Measurements from ENCODE around the gene DNAH14.

Gene DNAH14

GRCh38 chr1:225440380-225441221 lies 511.1 kb downstream of the DNAH14 start:
- no peak overlapping the region for H3K27ac ChIP-seq (ENCODE audit: insufficient read depth, low read depth, low read length, poor library complexity, severe bottlenecking)
- H3K9me3 ChIP-seq (ENCODE audit: control insufficient read depth, low read length) = no peaks in the 10 kb centered on the region
- no peaks in the 10 kb centered on the region for H3K27me3 ChIP-seq (ENCODE audit: control insufficient read depth, insufficient read depth, low read length, poor library complexity, severe bottlenecking)
- H3K4me1 ChIP-seq (ENCODE audit: control insufficient read depth, insufficient read depth, low read length) = no peaks in the 10 kb centered on the region
- no peak overlapping the region for H3K4me3 ChIP-seq (ENCODE audit: insufficient read depth, low read depth, low read length)
- no peaks in the 10 kb centered on the region for H3K36me3 ChIP-seq (ENCODE audit: control insufficient read depth, insufficient read depth, low read length)
- WGBS, 2 experiments = 89% methylated on average over 3 to 4 of the region's 4 CpGs

- no peak overlapping the region for H3K27ac ChIP-seq (ENCODE audit: insufficient read depth, low read depth, low read length, poor library complexity, severe bottlenecking)
- H3K4me1 ChIP-seq (ENCODE audit: control insufficient read depth, insufficient read depth, low read length) = peaks cover 5% of the 10 kb centered on the region
- 88 to 90% methylated on average over 9 of the region's 9 CpGs for WGBS, 2 experiments
- H3K27me3 ChIP-seq (ENCODE audit: control insufficient read depth, insufficient read depth, low read length, poor library complexity, severe bottlenecking) = no peaks in the 10 kb centered on the region
- H3K9me3 ChIP-seq (ENCODE audit: control insufficient read depth, low read length) = no peaks in the 10 kb centered on the region
- no peak overlapping the region for H3K4me3 ChIP-seq (ENCODE audit: insufficient read depth, low read depth, low read length)
- no peaks in the 10 kb centered on the region for H3K36me3 ChIP-seq (ENCODE audit: control insufficient read depth, insufficient read depth, low read length)
Measured at GRCh38 chr1:225441314-225442122, 512.0 kb downstream of the DNAH14 start.

GRCh38 chr1:225442123-225442505 lies 512.6 kb downstream of the DNAH14 start:
- no peaks in the 10 kb centered on the region for H3K9me3 ChIP-seq (ENCODE audit: control insufficient read depth, low read length)
- H3K4me3 ChIP-seq (ENCODE audit: insufficient read depth, low read depth, low read length) = no peak overlapping the region
- no peak overlapping the region for H3K27ac ChIP-seq (ENCODE audit: insufficient read depth, low read depth, low read length, poor library complexity, severe bottlenecking)
- H3K36me3 ChIP-seq (ENCODE audit: control insufficient read depth, insufficient read depth, low read length) = no peaks in the 10 kb centered on the region
- 90% methylated on average over 3 of the region's 3 CpGs for WGBS, 2 experiments
- H3K27me3 ChIP-seq (ENCODE audit: control insufficient read depth, insufficient read depth, low read length, poor library complexity, severe bottlenecking) = no peaks in the 10 kb centered on the region
- H3K4me1 ChIP-seq (ENCODE audit: control insufficient read depth, insufficient read depth, low read length) = peaks cover 11% of the 10 kb centered on the region

- H3K36me3 ChIP-seq (ENCODE audit: control insufficient read depth, insufficient read depth, low read length) = no peaks in the 10 kb centered on the region
- H3K27me3 ChIP-seq (ENCODE audit: control insufficient read depth, insufficient read depth, low read length, poor library complexity, severe bottlenecking) = no peaks in the 10 kb centered on the region
- no peak overlapping the region for H3K4me3 ChIP-seq (ENCODE audit: insufficient read depth, low read depth, low read length)
- peaks cover 13% of the 10 kb centered on the region for H3K4me1 ChIP-seq (ENCODE audit: control insufficient read depth, insufficient read depth, low read length)
- H3K27ac ChIP-seq (ENCODE audit: insufficient read depth, low read depth, low read length, poor library complexity, severe bottlenecking) = no peak overlapping the region
- no peaks in the 10 kb centered on the region for H3K9me3 ChIP-seq (ENCODE audit: control insufficient read depth, low read length)
- 84 to 85% methylated on average over 9 of the region's 9 CpGs for WGBS, 2 experiments
Measured at GRCh38 chr1:225445639-225446594, 516.4 kb downstream of the DNAH14 start.

- no peak overlapping the region for H3K27ac ChIP-seq (ENCODE audit: insufficient read depth, low read depth, low read length, poor library complexity, severe bottlenecking)
- H3K4me3 ChIP-seq (ENCODE audit: insufficient read depth, low read depth, low read length) = no peak overlapping the region
- no peaks in the 10 kb centered on the region for H3K27me3 ChIP-seq (ENCODE audit: control insufficient read depth, insufficient read depth, low read length, poor library complexity, severe bottlenecking)
- WGBS, 2 experiments = 65 to 68% methylated on average over 7 of the region's 7 CpGs
- H3K9me3 ChIP-seq (ENCODE audit: control insufficient read depth, low read length) = no peaks in the 10 kb centered on the region
- H3K4me1 ChIP-seq (ENCODE audit: control insufficient read depth, insufficient read depth, low read length) = peaks cover 13% of the 10 kb centered on the region
- H3K36me3 ChIP-seq (ENCODE audit: control insufficient read depth, insufficient read depth, low read length) = no peaks in the 10 kb centered on the region
Measured at GRCh38 chr1:225446595-225446960, 517.1 kb downstream of the DNAH14 start.

GRCh38 chr1:225446981-225447615 lies 517.6 kb downstream of the DNAH14 start:
- H3K9me3 ChIP-seq (ENCODE audit: control insufficient read depth, low read length) = no peaks in the 10 kb centered on the region
- H3K27me3 ChIP-seq (ENCODE audit: control insufficient read depth, insufficient read depth, low read length, poor library complexity, severe bottlenecking) = no peaks in the 10 kb centered on the region
- no peak overlapping the region for H3K4me3 ChIP-seq (ENCODE audit: insufficient read depth, low read depth, low read length)
- whole genome bisulfite sequencing, 2 experiments = 61 to 63% methylated on average over 9 of the region's 9 CpGs
- peaks cover 13% of the 10 kb centered on the region for H3K4me1 ChIP-seq (ENCODE audit: control insufficient read depth, insufficient read depth, low read length)
- no peak overlapping the region for H3K27ac ChIP-seq (ENCODE audit: insufficient read depth, low read depth, low read length, poor library complexity, severe bottlenecking)
- no peaks in the 10 kb centered on the region for H3K36me3 ChIP-seq (ENCODE audit: control insufficient read depth, insufficient read depth, low read length)

GRCh38 chr1:225447650-225448089 lies 518.2 kb downstream of the DNAH14 start:
- Histone ChIP-seq H3K36me3 (ENCODE audit: control insufficient read depth, insufficient read depth, low read length) (no peaks in the 10 kb centered on the region), H3K9me3 (ENCODE audit: control insufficient read depth, low read length) (no peaks in the 10 kb centered on the region), H3K27me3 (ENCODE audit: control insufficient read depth, insufficient read depth, low read length, poor library complexity, severe bottlenecking) (no peaks in the 10 kb centered on the region), H3K27ac (ENCODE audit: insufficient read depth, low read depth, low read length, poor library complexity, severe bottlenecking) (no peak overlapping the region), H3K4me3 (ENCODE audit: insufficient read depth, low read depth, low read length) (no peak overlapping the region), H3K4me1 (ENCODE audit: control insufficient read depth, insufficient read depth, low read length) (peaks cover 13% of the 10 kb centered on the region)
- whole genome bisulfite sequencing, 2 experiments = 90 to 92% methylated on average over 8 of the region's 8 CpGs

GRCh38 chr1:225448146-225448805 lies 518.8 kb downstream of the DNAH14 start:
- Histone ChIP-seq H3K4me3 (ENCODE audit: insufficient read depth, low read depth, low read length) (no peak overlapping the region), H3K27me3 (ENCODE audit: control insufficient read depth, insufficient read depth, low read length, poor library complexity, severe bottlenecking) (no peaks in the 10 kb centered on the region), H3K9me3 (ENCODE audit: control insufficient read depth, low read length) (no peaks in the 10 kb centered on the region), H3K27ac (ENCODE audit: insufficient read depth, low read depth, low read length, poor library complexity, severe bottlenecking) (no peak overlapping the region), H3K4me1 (ENCODE audit: control insufficient read depth, insufficient read depth, low read length) (peaks cover 13% of the 10 kb centered on the region), H3K36me3 (ENCODE audit: control insufficient read depth, insufficient read depth, low read length) (no peaks in the 10 kb centered on the region)
- WGBS, 2 experiments = 82 to 87% methylated on average over 9 of the region's 9 CpGs
